Hepatocyte (in vitro differentiated cells): ENCODE data around the gene PHACTR1. TPM values are rescaled to one million over a fixed set of nuclear protein-coding genes. Genes with fewer than 3 reads are reported as not detected.
"Not testable (repeated sequence)": the region's sequence is repeated elsewhere in the genome, so short reads cannot be mapped to it uniquely, and the experiment has no call there.

Experiments used
- DNase-seq: peaks from one replicate; pipeline ENCODE4 v3.0.0-alpha.2; 2016; ENCODE audit warnings: low spot score
- H2AFZ ChIP-seq: fragments of 200-600 bp; sonication (generic); 2 replicates; pipeline ENCODE4 v1.6.0; 2016; ENCODE audit warnings: antibody characterized with exemption, mild to moderate bottlenecking
- H3K27ac ChIP-seq: fragments of 200-600 bp; sonication (generic); 2 replicates; pipeline ENCODE4 v1.5.1; 2016; ENCODE audit warnings: mild to moderate bottlenecking
- H3K27me3 ChIP-seq: fragments of 200-600 bp; sonication (generic); 2 replicates; pipeline ENCODE4 v1.6.1; 2016
- H3K36me3 ChIP-seq: fragments of 200-600 bp; sonication (generic); replicated peaks from 2 replicates; pipeline ENCODE4 v1.5.1; 2016; ENCODE audit warnings: low read depth; ENCODE audit not compliant: insufficient read depth
- H3K4me1 ChIP-seq: fragments of 200-600 bp; sonication (generic); 2 replicates; pipeline ENCODE4 v1.5.1; 2016; ENCODE audit warnings: mild to moderate bottlenecking, moderate library complexity; ENCODE audit not compliant: insufficient read depth
- H3K4me2 ChIP-seq: fragments of 200-600 bp; sonication (generic); 2 replicates; pipeline ENCODE4 v1.6.0; 2016
- H3K4me3 ChIP-seq: fragments of 200-600 bp; sonication (generic); 2 replicates; pipeline ENCODE4 v1.5.1; 2016; ENCODE audit warnings: mild to moderate bottlenecking
- H3K79me2 ChIP-seq: fragments of 200-600 bp; sonication (generic); 2 replicates; pipeline ENCODE4 v1.6.0; 2017; ENCODE audit warnings: mild to moderate bottlenecking
- H3K9me2 ChIP-seq: fragments of 200-600 bp; sonication (generic); replicated peaks from 2 replicates; pipeline ENCODE4 v1.6.0; 2017; ENCODE audit warnings: mild to moderate bottlenecking; ENCODE audit not compliant: insufficient read depth
- H3K9me3 ChIP-seq: fragments of 200-600 bp; sonication (generic); 2 replicates; pipeline ENCODE4 v1.5.1; 2016; ENCODE audit warnings: low read depth, mild to moderate bottlenecking
- H4K20me1 ChIP-seq: fragments of 200-600 bp; sonication (generic); 2 replicates; pipeline ENCODE4 v1.6.0; 2016; ENCODE audit warnings: mild to moderate bottlenecking; ENCODE audit not compliant: insufficient read depth, poor library complexity, severe bottlenecking
- CTCF ChIP-seq: fragments of 200-600 bp; sonication (generic); IDR thresholded peaks from 2 replicates; pipeline ENCODE4 v1.5.1; 2016; ENCODE audit warnings: antibody characterized with exemption, mild to moderate bottlenecking; ENCODE audit not compliant: poor library complexity
- EZH2 ChIP-seq: fragments of 200-600 bp; sonication (generic); IDR thresholded peaks from 2 replicates; pipeline ENCODE4 v1.6.1; 2016; ENCODE audit warnings: antibody characterized with exemption, mild to moderate bottlenecking, borderline replicate concordance
- EZH2phosphoT487 ChIP-seq: fragments of 200-600 bp; sonication (generic); IDR thresholded peaks from one replicate; pipeline ENCODE4 v1.6.1; 2018; ENCODE audit warnings: antibody characterized with exemption, mild to moderate bottlenecking, low read depth, moderate library complexity; ENCODE audit not compliant: unreplicated experiment, severe bottlenecking
- WGBS: methylation state at CpG from one replicate; pipeline ENCODE4 v1.1.6; 2016; ENCODE audit warnings: low lambda C conversion rate; ENCODE audit errors: missing lambda C conversion rate; 5-methylcytosine and 5-hydroxymethylcytosine counted together
- polyA plus RNA-seq: library from polyadenylated mRNA; unstranded; fragments of >200 nt; fragmentation: Nextera tagmentation; extraction: Ambion mirVana; gene quantifications from 2 replicates; pipeline ENCODE4 v1.2.1, GENCODE V29; 2016
- total RNA-seq: library from RNA; depleted of rRNA; stranded (reverse); fragments of >200 nt; gene quantifications from 2 replicates; pipeline ENCODE4 v1.2.3, GENCODE V29; 2014

The PHACTR1 gene
- total and polyA plus RNA-seq, 2 experiments from 2014 or later = 3.0 to 4.3 TPM

DNA sequence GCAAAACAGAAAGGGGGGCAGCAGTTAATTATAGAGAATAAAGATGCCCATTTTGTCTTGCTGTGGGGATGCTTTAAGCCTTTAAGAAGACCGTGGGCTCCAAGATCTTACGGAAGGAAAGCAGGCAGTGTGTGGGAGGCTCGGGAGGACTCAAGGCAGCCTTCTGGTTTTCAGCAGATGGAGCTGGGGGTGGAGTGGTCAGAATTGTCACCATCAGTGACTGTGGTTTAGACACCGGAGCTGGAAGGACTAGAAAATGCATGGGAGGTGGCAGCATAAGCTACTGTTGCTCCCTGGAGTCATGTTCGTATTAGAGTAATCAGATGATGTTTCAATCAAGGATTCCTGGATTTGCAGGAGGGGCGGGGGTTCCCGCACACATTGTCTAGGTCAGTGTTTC lies 3.7 kb downstream of the PHACTR1 start:
- peaks cover 12% of the 10 kb centered on the region for H3K27me3 ChIP-seq
- H3K9me2 ChIP-seq = no peaks in the 10 kb centered on the region
- no peak for DNase-seq
- no peaks in the 10 kb centered on the region for H3K79me2 ChIP-seq
- H3K4me3 ChIP-seq = no peak overlapping the region
- no peak overlapping the region for H2AFZ ChIP-seq
- no peak for TF ChIP-seq CTCF
- TF ChIP-seq EZH2phosphoT487 = no peak
- no peak for TF ChIP-seq EZH2
- no peak overlapping the region for H3K4me2 ChIP-seq
- H3K27ac ChIP-seq = no peak overlapping the region
- H3K36me3 ChIP-seq = no peaks in the 10 kb centered on the region
- no peaks in the 10 kb centered on the region for H3K4me1 ChIP-seq
- H4K20me1 ChIP-seq = no peaks in the 10 kb centered on the region
- H3K9me3 ChIP-seq = no peaks in the 10 kb centered on the region
- WGBS = 91% methylated on average over 7 of the region's 7 CpGs

DNA sequence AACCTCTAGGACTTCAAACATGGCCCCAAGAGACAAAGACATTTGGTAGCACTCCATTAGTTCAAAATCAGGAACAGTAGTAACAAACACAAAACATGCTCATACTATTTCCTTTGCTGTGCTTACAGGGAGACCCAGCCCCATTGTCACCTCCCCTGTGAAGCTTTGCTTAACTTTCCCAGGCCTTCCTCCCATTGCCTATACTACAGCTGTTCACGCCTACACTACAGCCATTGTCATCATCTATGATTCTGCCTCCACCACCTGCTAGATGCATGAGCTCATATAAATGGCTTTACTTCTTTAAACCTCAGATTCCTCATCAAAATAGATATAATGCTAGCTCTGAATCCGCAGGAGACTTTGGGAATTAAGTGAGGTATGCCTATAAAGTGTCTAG lies 8.7 kb downstream of the PHACTR1 start:
- Histone ChIP-seq H3K79me2 (no peaks in the 10 kb centered on the region), H3K4me1 (no peaks in the 10 kb centered on the region), H3K4me3 (no peak overlapping the region), H3K27me3 (peaks cover 6% of the 10 kb centered on the region), H3K9me3 (no peaks in the 10 kb centered on the region), H3K9me2 (no peaks in the 10 kb centered on the region), H2AFZ (no peak overlapping the region), H3K27ac (no peak overlapping the region), H4K20me1 (no peaks in the 10 kb centered on the region), H3K36me3 (no peaks in the 10 kb centered on the region), H3K4me2 (no peak overlapping the region)
- 78% methylated on average over 2 of the region's 2 CpGs for WGBS
- TF ChIP-seq CTCF = no peak
- no peak for TF ChIP-seq EZH2phosphoT487
- TF ChIP-seq EZH2 = no peak
- DNase-seq = no peak

DNA sequence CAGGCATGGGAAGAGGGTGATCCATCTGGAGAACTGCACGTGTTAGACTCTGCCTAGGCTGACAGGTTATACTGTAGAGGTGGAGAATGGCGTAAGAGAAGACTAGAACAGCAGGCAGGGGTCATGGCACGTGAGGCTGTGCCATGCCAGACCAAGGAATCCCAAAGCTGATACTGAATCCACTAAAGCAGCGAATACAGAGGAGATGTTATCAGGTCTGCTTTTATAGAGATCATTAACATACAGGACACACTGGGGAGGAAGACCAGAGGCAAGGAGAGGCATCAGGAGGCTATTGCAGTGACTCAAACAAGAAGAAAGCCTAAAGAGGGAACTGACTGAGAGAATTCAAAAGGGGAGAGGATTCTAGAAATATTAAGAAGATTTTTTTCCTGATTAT lies 12.9 kb downstream of the PHACTR1 start:
- H4K20me1 ChIP-seq = no peaks in the 10 kb centered on the region
- 46% methylated on average over 4 of the region's 4 CpGs for WGBS
- peaks cover 9% of the 10 kb centered on the region for H3K27me3 ChIP-seq
- H3K4me1 ChIP-seq = no peaks in the 10 kb centered on the region
- no peak overlapping the region for H3K4me2 ChIP-seq
- H3K79me2 ChIP-seq = no peaks in the 10 kb centered on the region
- H3K4me3 ChIP-seq = no peak overlapping the region
- TF ChIP-seq EZH2phosphoT487 (no peak), CTCF (no peak), EZH2 (no peak)
- no peak overlapping the region for H2AFZ ChIP-seq
- no peak overlapping the region for H3K27ac ChIP-seq
- DNase-seq = no peak
- no peaks in the 10 kb centered on the region for H3K36me3 ChIP-seq
- no peaks in the 10 kb centered on the region for H3K9me2 ChIP-seq
- H3K9me3 ChIP-seq = no peaks in the 10 kb centered on the region

GRCh38 chr6:12730809-12731208 lies 14.2 kb downstream of the PHACTR1 start:
- not testable (repeated sequence) for H3K9me3 ChIP-seq, H3K4me1 ChIP-seq, H2AFZ ChIP-seq, H3K27me3 ChIP-seq, H3K9me2 ChIP-seq, H3K4me3 ChIP-seq, DNase-seq, H3K4me2 ChIP-seq, H3K27ac ChIP-seq, H3K79me2 ChIP-seq, H4K20me1 ChIP-seq, H3K36me3 ChIP-seq
- 100% methylated on average over 2 of the region's 2 CpGs for WGBS
